Measurements from ENCODE around the gene THSD4.

DNA sequence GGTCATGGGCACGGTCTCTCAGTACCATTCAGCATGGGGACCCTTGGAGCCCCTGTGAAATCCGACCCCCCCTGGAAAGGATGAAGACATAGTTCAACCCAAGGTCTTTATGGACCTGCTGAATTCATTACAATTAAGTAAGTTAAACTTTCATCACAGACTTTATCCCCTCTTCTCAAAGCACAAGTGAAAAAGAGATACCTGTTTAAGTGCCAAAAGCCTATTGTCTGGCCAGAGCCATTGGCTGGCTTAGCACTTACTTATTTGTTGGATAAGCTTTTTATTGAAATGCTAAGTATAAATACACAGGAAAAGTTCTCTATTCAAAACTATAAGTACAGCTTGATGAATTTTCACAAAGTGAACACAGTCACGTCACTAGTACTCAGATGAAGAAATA lies 566.7 kb downstream of the THSD4 start:
- TF ChIP-seq CTCF (IDR thresholded peaks at IDR 0.05), result no peak
- TF ChIP-seq POLR2A (IDR thresholded peaks at IDR 0.05), result no peak
